Stimulated activated naive CD8-positive, alpha-beta T cell treated with anti-CD3 and anti-CD28 coated beads, Interleukin-15, amount 100 ng/mL, for 72 hours (primary cell): ENCODE measurements around the gene ACBD6.

Source experiments
- ATAC-seq: fragments of 150-1000 bp; cut with Tn5 transposase; 2 replicates; pipeline ENCODE4 v1.10.0; 2021; ENCODE audit warnings: mild to moderate bottlenecking, moderate library complexity
- DNase-seq, 2 donors: peaks; one replicate each; pipeline ENCODE4 v3.0.0; 2021 to 2022
- H3K27ac Mint-ChIP-seq, 2 donors: one replicate each; pipeline ENCODE4 v1.8.0; 2022; ENCODE audit warnings: mild to moderate bottlenecking in 2 of 2, mixed read lengths in 2 of 2, moderate library complexity in 2 of 2
- H3K27me3 Mint-ChIP-seq: one replicate; pipeline ENCODE4 v1.8.0; 2022; ENCODE audit warnings: mixed read lengths
- H3K4me1 Mint-ChIP-seq: one replicate; pipeline ENCODE4 v1.8.0; 2022; ENCODE audit warnings: mild to moderate bottlenecking, mixed read lengths
- H3K4me3 Mint-ChIP-seq, 2 donors: one replicate each; pipeline ENCODE4 v1.8.0; 2022; ENCODE audit warnings: mild to moderate bottlenecking in 2 of 2, mixed read lengths in 2 of 2, moderate library complexity in 1 of 2
- H3K9me3 Mint-ChIP-seq, 2 donors: one replicate each; pipeline ENCODE4 v1.8.0; 2022; ENCODE audit warnings: mixed read lengths in 2 of 2

Gene ACBD6

DNA sequence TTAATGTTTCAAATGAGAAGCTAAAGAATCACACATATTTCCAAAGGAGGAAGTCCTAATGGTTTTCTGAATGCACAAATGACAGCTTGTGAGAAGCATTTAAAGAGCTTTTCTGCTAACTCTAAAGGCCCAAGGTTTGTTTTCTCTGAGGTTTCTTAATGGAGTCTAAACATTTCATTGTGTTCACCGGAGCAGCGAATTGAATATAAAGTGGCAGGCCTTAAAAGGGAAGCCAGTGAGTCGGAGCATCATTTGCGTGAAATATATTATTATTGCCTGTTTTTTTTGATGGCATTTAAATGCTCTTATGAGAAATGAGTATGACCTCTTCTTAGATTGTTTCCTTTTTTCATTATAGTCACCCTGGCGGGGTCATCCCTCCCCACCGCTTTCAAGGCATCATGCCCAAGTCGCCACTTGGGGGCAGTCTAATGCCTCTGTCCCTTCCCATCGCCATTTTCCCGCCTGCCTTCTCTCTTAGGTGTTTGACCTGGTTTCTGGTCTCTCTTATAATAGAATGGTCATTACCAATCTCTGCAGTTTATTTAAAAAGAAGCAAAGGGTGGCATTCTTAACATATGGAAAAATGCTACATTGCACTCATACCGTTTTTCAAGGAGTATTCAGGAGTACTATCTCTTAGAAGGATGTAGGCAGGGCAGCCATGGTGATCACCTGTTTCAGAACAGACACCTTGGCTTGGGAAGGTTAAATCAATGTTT is 31.1 kb upstream of the ACBD6 start:
- Mint-ChIP-seq H3K4me3 (no peak overlapping the region), H3K4me1 (no peaks in the 10 kb centered on the region), H3K9me3 (no peaks in the 10 kb centered on the region), H3K27ac (no peak overlapping the region), H3K27me3 (peaks cover 19% of the 10 kb centered on the region)
- ATAC-seq: peak; percentile 85
- DNase-seq: peak; percentile 54 to 66

DNA sequence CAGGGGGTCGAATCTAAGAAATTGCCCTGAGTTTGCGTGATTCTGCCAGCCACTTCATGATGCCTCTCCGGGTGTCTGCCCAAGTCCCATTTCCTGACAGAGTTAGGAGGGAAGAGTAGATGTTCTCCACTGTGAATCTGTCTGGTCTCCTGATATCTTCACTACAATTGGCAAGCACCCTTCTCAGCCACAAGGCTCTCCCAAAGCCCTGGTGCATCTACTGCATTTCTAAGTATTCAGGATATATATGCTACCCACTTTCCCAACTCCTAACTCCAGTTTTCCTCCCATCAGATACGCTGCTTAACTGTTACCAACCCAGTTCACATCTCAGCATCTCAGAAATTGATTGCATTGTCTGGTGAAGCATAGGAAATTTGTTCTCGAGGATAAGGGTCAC is 30.5 kb upstream of the ACBD6 start:
- no peak overlapping the region for H3K27ac Mint-ChIP-seq
- H3K27me3 Mint-ChIP-seq: peaks cover 19% of the 10 kb centered on the region
- no peaks in the 10 kb centered on the region for H3K4me1 Mint-ChIP-seq
- no peaks in the 10 kb centered on the region for H3K9me3 Mint-ChIP-seq
- ATAC-seq (no peak), DNase-seq (no peak)
- no peak overlapping the region for H3K4me3 Mint-ChIP-seq

DNA sequence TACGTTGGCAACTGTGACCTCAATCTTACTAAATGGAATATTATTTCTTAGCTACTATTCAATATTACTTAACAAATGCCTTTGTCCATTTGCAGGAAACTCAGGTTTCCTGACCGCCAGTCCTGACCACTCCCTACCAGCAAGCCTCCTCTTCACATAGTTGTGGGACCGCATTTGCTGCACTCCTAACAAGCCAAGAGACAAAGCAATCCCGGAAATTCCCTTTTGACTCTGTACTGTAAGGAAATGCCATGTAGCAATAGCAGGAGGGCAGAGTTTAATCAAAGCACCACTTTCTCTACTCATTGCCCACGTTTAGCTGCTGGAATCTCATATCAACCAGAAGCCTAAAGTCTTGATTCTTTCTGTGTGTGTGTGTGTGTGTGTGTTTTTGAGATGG is 28.1 kb upstream of the ACBD6 start:
- Mint-ChIP-seq H3K4me1 (no peaks in the 10 kb centered on the region), H3K27me3 (peaks cover 12% of the 10 kb centered on the region), H3K27ac (no peak overlapping the region), H3K9me3 (no peaks in the 10 kb centered on the region), H3K4me3 (no peak overlapping the region)
- no peak for DNase-seq
- no peak for ATAC-seq

DNA sequence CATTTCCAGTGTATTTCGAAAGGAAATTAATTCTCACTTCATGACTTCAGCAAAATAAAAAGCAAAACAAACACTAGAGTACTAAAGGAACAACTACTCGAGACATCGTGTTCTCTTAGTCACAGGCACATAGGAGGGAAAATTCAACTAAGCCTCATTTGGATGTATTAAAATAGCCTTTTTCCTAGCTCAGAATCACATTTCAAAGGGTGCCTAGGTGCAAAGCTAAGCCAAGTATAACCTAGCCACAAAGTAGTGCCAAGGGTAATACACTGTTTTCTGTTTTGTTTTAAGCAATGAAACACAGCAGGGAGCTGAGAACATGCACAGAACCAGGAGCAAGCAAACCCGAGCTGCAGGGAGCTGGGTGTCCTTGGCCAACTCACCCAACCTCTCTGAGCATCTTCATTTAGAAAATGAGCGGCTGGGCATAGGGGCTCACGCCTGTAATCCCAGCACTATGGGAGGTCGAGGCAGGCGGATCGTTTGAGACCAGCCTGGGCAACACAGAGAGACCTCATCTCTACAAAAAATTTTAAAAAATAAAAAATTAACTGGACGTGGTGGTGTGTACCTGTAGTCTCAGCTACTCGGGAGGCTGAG is 26.6 kb upstream of the ACBD6 start:
- Mint-ChIP-seq H3K4me1 (no peaks in the 10 kb centered on the region), H3K27me3 (peaks cover 5% of the 10 kb centered on the region), H3K4me3 (no peak overlapping the region), H3K9me3 (no peaks in the 10 kb centered on the region), H3K27ac (no peak overlapping the region)
- ATAC-seq (no peak), DNase-seq (no peak)

DNA sequence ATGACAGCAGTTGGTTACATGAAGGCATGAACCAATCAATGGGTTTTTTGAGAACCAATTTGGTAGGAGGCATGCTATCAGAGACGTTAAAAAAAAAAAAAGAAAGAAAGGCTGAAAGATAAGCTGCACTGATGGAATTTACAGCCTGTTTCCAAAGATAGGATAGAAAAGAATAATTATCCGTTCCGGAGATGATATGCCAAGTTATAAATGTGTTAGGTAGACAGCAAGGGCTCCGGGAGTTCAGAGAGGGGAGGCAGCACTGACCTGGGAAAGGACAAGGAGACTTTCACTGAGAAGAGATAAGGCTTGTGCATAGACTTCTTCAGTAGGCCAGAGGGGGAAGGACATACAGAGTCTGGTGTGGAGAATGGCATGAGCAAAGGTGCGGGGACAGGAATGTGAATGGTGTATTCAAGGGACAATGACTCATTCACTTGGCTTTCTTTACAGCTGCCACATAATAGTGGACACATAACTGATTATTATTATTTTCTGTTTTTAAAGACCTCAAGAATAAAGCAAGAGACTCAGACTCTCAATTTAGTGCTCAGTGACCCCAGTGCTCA is 24.8 kb upstream of the ACBD6 start:
- H3K9me3 Mint-ChIP-seq: no peaks in the 10 kb centered on the region
- H3K27ac Mint-ChIP-seq: no peak overlapping the region
- DNase-seq: no peak
- no peaks in the 10 kb centered on the region for H3K27me3 Mint-ChIP-seq
- ATAC-seq: no peak
- H3K4me1 Mint-ChIP-seq: no peaks in the 10 kb centered on the region
- H3K4me3 Mint-ChIP-seq: no peak overlapping the region

DNA sequence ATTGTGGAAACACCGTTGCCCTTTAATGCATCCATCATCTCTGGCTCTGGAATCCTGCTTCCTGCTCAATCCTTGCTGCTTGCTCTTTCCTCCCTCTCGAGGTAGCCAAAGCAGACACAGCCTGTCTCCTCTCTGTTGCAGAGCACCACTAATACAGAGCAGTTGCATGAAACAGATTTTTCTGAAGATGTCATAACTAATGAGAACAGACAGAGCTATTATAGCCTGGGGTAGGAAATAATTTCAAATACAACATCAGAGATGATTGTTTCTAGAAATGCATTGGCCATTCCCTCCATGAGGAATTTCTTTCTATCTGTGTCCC is 23.3 kb upstream of the ACBD6 start:
- Mint-ChIP-seq H3K4me1 (no peaks in the 10 kb centered on the region), H3K27ac (no peak overlapping the region), H3K9me3 (no peaks in the 10 kb centered on the region), H3K27me3 (no peaks in the 10 kb centered on the region), H3K4me3 (peak overlapping the region in 1 of 2 donors; percentile 8)
- ATAC-seq: no peak
- DNase-seq: no peak

DNA sequence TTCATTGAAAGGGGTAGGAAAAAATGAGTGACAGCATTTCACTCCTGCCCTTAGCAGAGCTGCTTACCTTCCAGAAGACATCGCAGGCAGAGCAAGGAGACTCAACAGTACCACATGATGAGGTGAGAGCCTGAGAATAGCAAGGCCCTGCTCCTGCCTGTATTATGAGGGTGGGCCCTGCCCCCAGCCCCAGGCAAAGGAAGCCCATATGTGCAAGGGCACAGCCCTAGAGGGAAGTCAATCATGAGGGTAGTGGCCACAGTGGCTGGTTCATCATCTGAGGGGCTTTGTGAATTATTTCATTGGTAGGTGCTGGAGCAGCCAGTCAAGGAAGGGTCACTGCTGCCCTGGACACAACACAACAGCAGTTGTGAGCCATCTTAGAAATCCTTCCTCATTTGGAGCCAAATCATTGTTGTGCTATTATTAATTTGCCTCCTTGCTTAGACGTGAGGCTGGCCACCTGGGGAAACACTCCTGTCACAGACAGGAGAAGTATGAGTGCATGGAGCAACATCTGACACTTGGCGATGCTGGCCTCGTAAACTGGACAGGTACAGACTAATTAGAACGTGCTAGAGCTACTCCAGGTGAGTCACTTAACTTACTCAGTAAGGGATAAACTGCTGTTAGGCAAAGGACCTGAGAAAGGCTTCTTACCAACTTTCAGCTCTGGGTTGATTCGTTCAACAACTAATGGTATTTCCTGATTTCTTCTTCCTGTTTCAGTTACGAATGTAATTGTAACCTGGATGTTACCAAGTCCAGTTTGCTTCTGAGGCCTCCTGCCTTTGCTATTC is 22.7 kb upstream of the ACBD6 start:
- ATAC-seq: no peak
- no peaks in the 10 kb centered on the region for H3K9me3 Mint-ChIP-seq
- peak overlapping the region in 1 of 2 donors; percentile 8 for H3K4me3 Mint-ChIP-seq
- no peak overlapping the region for H3K27ac Mint-ChIP-seq
- H3K27me3 Mint-ChIP-seq: no peaks in the 10 kb centered on the region
- no peak for DNase-seq
- no peaks in the 10 kb centered on the region for H3K4me1 Mint-ChIP-seq

DNA sequence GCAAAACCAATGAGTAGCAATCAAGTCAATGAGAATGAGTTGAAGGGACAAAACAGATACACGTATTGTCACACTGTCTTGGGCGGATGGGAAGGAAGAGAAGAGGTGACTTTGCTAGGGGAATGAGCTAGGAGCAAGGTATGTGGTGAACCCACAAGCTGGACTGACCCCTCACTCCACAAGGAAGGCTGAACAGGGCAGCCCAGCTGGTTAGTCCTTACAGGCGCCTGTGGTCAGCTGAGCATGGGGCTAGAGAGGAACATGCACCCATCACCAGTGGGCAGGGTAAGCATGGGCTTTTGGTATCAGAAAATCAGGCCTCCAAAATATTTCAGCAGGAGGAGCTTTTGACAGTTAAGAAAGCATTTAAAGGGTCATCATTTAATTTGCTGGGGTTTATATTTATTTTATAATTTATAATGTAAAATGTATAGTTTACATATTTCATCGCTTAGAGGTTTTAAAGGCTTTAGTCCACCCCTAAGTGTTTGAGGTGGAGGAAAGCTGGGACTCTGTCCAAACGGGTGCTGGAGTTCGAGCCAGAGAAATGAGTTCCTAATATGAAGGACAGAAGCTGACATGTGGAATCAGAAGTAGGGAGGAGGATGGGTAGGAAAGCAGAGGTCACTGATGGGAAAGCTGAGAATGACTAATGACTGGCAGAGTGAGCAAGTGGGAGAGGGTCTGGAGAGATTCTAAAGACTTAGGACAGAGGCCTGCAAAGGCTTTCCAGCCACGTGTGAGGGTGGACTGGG is 22.0 kb upstream of the ACBD6 start:
- no peak overlapping the region for H3K27ac Mint-ChIP-seq
- no peak overlapping the region for H3K4me3 Mint-ChIP-seq
- DNase-seq (no peak), ATAC-seq (no peak)
- no peaks in the 10 kb centered on the region for H3K4me1 Mint-ChIP-seq
- no peaks in the 10 kb centered on the region for H3K9me3 Mint-ChIP-seq
- peaks cover 4% of the 10 kb centered on the region for H3K27me3 Mint-ChIP-seq

DNA sequence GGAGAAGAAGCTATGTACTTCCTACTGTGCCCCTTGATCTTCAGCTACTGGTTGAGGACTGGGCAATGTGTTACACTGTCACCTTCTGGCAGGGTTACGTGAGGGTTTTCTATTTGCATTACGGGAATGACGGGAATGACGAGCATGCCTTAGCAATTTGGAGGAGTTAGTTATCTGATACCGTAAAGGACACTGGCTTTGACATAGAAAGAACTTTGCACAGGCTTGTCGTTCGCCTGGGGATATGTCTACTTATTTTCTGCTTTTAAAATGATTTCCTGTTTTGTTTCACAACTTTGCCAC is 19.8 kb upstream of the ACBD6 start:
- Mint-ChIP-seq H3K4me1 (no peaks in the 10 kb centered on the region), H3K9me3 (no peaks in the 10 kb centered on the region), H3K4me3 (no peak overlapping the region), H3K27ac (no peak overlapping the region), H3K27me3 (peaks cover 7% of the 10 kb centered on the region)
- ATAC-seq (no peak), DNase-seq (no peak)

DNA sequence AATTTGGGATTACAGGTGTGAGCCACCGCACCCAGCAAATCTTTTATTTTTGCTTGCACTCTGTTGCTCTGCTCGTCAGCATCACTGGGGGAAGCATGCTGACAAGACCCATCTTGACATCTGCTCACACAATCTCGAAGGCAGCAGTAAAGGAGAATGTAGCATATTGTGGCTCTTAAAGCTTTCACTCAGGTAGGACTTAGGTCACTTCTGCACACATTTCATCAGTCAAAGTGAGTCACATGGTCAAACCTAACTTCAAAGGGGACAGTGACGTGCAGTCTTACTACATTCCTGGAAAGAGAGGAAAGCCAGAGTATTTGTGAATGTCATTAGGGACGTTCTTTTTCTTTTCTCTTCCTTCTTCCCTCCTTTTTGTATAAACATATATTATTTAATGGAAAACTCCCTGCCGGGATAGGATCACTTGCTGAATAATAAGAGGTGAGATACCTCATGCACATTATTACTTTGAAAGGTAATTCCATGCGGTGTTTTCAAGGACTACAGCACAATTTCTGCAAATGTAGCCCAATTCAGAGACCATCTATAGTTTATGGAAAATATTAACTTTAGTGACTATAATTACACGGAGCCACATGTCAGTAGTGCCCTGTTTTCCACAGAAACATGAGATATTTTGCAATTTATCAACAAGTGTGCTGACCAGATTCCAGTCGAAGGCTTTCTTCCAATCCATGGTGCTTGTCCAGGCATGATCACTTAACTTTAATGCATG is 19.3 kb upstream of the ACBD6 start:
- H3K4me1 Mint-ChIP-seq: no peaks in the 10 kb centered on the region
- H3K27ac Mint-ChIP-seq: no peak overlapping the region
- peaks cover 7% of the 10 kb centered on the region for H3K27me3 Mint-ChIP-seq
- DNase-seq (no peak), ATAC-seq (no peak)
- H3K4me3 Mint-ChIP-seq: no peak overlapping the region
- no peaks in the 10 kb centered on the region for H3K9me3 Mint-ChIP-seq

DNA sequence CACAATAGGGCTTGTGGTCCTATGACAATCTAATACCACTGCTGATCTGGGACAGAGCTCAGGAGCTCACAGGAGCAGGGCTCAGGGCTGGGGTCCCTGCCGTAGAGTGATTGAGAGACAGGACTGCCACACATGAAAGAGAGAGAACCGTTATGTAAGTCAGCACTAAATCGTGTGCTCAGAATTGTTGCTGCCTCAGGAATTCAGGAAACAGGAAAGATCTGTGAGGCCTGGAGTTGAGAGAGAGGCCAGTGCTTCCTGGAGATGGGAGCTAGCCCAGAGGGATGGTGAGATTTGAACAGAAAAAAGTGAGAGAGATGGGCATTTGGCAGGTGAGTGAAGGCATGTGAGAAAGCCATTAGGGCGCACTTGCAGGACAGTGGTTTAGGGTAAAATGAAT is 17.5 kb upstream of the ACBD6 start:
- DNase-seq (no peak), ATAC-seq (no peak)
- no peaks in the 10 kb centered on the region for H3K4me1 Mint-ChIP-seq
- H3K9me3 Mint-ChIP-seq: no peaks in the 10 kb centered on the region
- H3K27ac Mint-ChIP-seq: no peak overlapping the region
- peaks cover 7% of the 10 kb centered on the region for H3K27me3 Mint-ChIP-seq
- no peak overlapping the region for H3K4me3 Mint-ChIP-seq

DNA sequence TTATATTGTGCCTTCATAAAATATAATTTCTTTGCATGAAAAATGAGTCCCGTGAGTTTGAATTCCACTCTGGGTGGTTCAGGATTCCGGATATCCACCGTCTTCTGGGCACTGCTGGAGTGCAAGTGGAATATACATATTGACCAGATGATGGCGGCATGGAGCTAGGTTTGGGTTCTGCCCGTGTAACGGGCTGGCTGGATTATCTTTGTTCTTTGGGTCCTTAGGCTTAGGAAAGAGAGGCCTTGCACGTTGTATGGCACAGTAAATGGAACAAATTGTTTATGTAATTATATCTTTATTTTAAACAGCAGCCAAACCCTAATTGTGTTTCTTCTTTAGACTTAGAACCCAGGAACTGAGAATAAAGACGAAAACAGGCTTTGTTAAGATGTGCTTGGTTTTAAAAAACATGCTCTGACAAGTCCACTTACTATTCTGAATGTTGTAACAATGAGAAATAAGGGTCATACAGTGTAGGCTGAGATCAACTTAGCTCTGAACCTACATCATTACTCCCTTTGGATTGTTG is 13.5 kb upstream of the ACBD6 start:
- no peaks in the 10 kb centered on the region for H3K9me3 Mint-ChIP-seq
- H3K27me3 Mint-ChIP-seq: peaks cover 12% of the 10 kb centered on the region
- H3K4me3 Mint-ChIP-seq: no peak overlapping the region
- H3K4me1 Mint-ChIP-seq: no peaks in the 10 kb centered on the region
- ATAC-seq: peak; percentile 97
- H3K27ac Mint-ChIP-seq: peak overlapping the region in 1 of 2 donors; percentile 83
- DNase-seq: peak; percentile 51 to 66

DNA sequence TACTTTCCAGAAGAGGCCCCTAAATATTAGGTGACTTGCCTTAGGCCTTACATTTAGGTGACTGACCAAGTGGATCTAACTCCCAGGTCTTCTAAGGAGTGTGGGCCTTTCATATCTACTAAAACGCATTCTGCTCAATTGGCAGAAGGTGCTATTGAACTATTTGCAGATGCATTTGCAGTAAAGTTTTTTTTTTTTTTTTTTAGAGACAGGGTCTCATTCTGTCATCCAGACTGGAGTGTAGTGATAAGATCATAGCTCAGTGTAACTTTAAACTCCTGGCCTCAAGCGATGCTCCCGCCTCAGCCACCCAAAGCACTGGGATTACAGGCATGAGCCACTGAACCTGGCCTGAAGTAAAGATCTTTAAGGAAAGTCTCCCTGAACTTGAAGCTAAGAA is 13.0 kb upstream of the ACBD6 start:
- Mint-ChIP-seq H3K4me1 (no peaks in the 10 kb centered on the region), H3K9me3 (no peaks in the 10 kb centered on the region), H3K27ac (no peak overlapping the region), H3K27me3 (peaks cover 15% of the 10 kb centered on the region), H3K4me3 (no peak overlapping the region)
- DNase-seq: no peak
- no peak for ATAC-seq

DNA sequence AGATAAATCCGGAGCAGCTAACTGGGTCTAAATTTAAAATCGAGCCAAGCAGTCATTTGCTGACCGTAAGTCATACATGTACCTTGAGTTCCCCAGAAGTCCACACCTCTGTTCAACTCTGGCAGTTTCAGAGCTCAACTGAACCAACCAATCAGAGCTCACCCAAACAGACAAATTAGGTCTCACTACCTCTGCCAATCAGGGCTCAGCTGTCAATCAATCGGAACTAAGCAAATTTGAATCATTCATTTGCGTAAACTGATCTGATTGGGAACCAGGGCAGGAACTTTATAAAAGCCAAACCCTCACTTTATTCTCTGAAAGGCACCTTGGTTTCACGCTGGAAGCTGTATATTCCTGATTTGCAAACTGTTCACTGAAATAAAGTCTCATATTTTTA is 11.2 kb upstream of the ACBD6 start:
- no peak for DNase-seq
- Mint-ChIP-seq H3K4me1 (no peaks in the 10 kb centered on the region), H3K27me3 (peaks cover 8% of the 10 kb centered on the region), H3K9me3 (no peaks in the 10 kb centered on the region), H3K27ac (no peak overlapping the region), H3K4me3 (no peak overlapping the region)
- ATAC-seq: no peak

DNA sequence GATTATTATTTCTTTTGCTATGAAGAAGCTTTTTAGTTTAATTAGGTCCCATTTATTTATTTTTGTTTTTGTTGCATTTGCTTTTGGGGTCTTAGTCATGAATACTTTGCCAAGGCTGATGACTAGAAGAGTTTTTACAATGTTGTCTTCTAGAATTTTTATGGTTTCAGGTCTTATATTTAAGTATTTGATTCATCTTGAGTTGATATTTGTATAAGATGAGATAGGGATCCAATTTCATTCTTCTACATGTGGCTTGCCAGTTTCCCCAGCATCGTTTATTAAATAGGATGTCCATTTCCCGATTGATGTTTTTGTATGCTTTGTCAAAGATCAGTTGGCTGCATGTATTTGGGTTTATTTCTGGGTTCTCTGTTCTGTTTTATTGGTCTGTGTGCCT is 8.5 kb upstream of the ACBD6 start:
- H3K4me1 Mint-ChIP-seq: no peaks in the 10 kb centered on the region
- H3K4me3 Mint-ChIP-seq: no peak overlapping the region
- ATAC-seq (no peak), DNase-seq (no peak)
- no peaks in the 10 kb centered on the region for H3K9me3 Mint-ChIP-seq
- H3K27me3 Mint-ChIP-seq: peaks cover 8% of the 10 kb centered on the region
- no peak overlapping the region for H3K27ac Mint-ChIP-seq
